ENCODE results near the gene TEKT5. TPM values are rescaled to one million over a fixed set of nuclear protein-coding genes. Genes with fewer than 3 reads are reported as not detected.

Gene TEKT5
- total RNA-seq, 1 experiment from 2014 or later: not detected

DNA sequence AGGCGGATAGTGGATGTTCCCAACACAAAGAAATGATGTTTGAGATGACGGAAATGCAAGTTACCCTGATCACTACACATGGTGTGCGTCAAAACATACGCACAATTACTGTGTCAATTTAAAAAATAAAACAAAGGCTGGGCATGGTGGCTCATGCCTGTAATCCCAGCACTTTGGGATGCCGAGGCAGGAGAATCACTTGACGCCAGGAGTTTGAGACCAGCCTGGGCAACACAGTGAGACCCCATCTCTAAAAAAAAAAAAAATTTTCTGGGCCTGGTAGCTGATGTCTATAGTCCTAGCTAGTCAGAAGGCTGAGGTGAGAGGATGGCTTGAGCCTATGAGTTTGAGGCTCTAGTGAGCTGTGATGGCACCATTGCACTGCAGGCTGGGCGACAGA is 51.8 kb downstream of the TEKT5 start:
- CTCF ChIA-PET: no interaction called here
- no peak overlapping the region for H3K4me3 ChIP-seq (ENCODE audit: low read depth in 2 of 2, low read length in 2 of 2)
- in situ Hi-C loops (cut with HindIII; ENCODE audit: low pct_unique_long_range_greater_than_20kb, low sequenced_read_pairs): no loop called here
- H3K9me3 ChIP-seq (ENCODE audit: control insufficient read depth, insufficient read depth, low read depth, low read length): no peaks in the 10 kb centered on the region
- DNase-seq (ENCODE audit: low read depth, low spot score) (no peak), ATAC-seq (no peak)
- POLR2A ChIA-PET: interaction anchor here (0.6 kb wide), 1 partner anchor 9 kb away, joined by 3 read pairs; no protein-coding TSS in a partner anchor
- no peak for TF ChIP-seq SIN3A (IDR thresholded peaks at IDR 0.05; ENCODE audit: borderline replicate concordance, insufficient read depth, low read depth, low read length)
- TF ChIP-seq POLR2AphosphoS5 (IDR thresholded peaks at IDR 0.05; ENCODE audit: low read depth, low read length): no peak
- no peaks in the 10 kb centered on the region for H3K4me1 ChIP-seq (ENCODE audit: control insufficient read depth, insufficient read depth, low read length)
- no peaks in the 10 kb centered on the region for H3K27me3 ChIP-seq (ENCODE audit: control insufficient read depth, insufficient read depth, low read length)
- no peak overlapping the region for H3K27ac ChIP-seq (ENCODE audit: low read length)
- no peaks in the 10 kb centered on the region for H3K36me3 ChIP-seq (ENCODE audit: control insufficient read depth, insufficient read depth, low read length)
- intact Hi-C loops (cut with micrococcal nuclease; ENCODE audit: unreplicated experiment): no loop called here
- BruUV-seq (replicated peaks): no TSS peak

- H3K27ac ChIP-seq (ENCODE audit: low read length): no peak overlapping the region
- no peaks in the 10 kb centered on the region for H3K4me1 ChIP-seq (ENCODE audit: control insufficient read depth, insufficient read depth, low read length)
- intact Hi-C loops (cut with micrococcal nuclease; ENCODE audit: unreplicated experiment): no loop called here
- ChIA-PET POLR2A (no interaction called here), CTCF (no interaction called here)
- TF ChIP-seq SIN3A (IDR thresholded peaks at IDR 0.05; ENCODE audit: borderline replicate concordance, insufficient read depth, low read depth, low read length): no peak
- TF ChIP-seq, protein P1, sequence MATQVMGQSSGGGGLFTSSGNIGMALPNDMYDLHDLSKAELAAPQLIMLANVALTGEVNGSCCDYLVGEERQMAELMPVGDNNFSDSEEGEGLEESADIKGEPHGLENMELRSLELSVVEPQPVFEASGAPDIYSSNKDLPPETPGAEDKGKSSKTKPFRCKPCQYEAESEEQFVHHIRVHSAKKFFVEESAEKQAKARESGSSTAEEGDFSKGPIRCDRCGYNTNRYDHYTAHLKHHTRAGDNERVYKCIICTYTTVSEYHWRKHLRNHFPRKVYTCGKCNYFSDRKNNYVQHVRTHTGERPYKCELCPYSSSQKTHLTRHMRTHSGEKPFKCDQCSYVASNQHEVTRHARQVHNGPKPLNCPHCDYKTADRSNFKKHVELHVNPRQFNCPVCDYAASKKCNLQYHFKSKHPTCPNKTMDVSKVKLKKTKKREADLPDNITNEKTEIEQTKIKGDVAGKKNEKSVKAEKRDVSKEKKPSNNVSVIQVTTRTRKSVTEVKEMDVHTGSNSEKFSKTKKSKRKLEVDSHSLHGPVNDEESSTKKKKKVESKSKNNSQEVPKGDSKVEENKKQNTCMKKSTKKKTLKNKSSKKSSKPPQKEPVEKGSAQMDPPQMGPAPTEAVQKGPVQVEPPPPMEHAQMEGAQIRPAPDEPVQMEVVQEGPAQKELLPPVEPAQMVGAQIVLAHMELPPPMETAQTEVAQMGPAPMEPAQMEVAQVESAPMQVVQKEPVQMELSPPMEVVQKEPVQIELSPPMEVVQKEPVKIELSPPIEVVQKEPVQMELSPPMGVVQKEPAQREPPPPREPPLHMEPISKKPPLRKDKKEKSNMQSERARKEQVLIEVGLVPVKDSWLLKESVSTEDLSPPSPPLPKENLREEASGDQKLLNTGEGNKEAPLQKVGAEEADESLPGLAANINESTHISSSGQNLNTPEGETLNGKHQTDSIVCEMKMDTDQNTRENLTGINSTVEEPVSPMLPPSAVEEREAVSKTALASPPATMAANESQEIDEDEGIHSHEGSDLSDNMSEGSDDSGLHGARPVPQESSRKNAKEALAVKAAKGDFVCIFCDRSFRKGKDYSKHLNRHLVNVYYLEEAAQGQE (IDR thresholded peaks at IDR 0.05; ENCODE audit: insufficient read depth in 1 of 2, low read depth in 2 of 2, low read length in 1 of 2): no peak
- no peak for TF ChIP-seq TCF7L2 (IDR thresholded peaks at IDR 0.05; ENCODE audit: low read depth, low read length)
- TF ChIP-seq, protein P2, sequence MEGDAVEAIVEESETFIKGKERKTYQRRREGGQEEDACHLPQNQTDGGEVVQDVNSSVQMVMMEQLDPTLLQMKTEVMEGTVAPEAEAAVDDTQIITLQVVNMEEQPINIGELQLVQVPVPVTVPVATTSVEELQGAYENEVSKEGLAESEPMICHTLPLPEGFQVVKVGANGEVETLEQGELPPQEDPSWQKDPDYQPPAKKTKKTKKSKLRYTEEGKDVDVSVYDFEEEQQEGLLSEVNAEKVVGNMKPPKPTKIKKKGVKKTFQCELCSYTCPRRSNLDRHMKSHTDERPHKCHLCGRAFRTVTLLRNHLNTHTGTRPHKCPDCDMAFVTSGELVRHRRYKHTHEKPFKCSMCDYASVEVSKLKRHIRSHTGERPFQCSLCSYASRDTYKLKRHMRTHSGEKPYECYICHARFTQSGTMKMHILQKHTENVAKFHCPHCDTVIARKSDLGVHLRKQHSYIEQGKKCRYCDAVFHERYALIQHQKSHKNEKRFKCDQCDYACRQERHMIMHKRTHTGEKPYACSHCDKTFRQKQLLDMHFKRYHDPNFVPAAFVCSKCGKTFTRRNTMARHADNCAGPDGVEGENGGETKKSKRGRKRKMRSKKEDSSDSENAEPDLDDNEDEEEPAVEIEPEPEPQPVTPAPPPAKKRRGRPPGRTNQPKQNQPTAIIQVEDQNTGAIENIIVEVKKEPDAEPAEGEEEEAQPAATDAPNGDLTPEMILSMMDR (IDR thresholded peaks at IDR 0.05): no peak
- TF ChIP-seq POLR2AphosphoS5 (IDR thresholded peaks at IDR 0.05; ENCODE audit: low read depth, low read length): no peak
- no peaks in the 10 kb centered on the region for H3K27me3 ChIP-seq (ENCODE audit: control insufficient read depth, insufficient read depth, low read length)
- no TSS peak for BruUV-seq (replicated peaks)
- ATAC-seq: no peak
- H3K9me3 ChIP-seq (ENCODE audit: control insufficient read depth, insufficient read depth, low read depth, low read length): no peaks in the 10 kb centered on the region
- DNase-seq (ENCODE audit: low read depth, low spot score): no peak
- H3K4me3 ChIP-seq (ENCODE audit: low read depth in 2 of 2, low read length in 2 of 2): no peak overlapping the region
- no peaks in the 10 kb centered on the region for H3K36me3 ChIP-seq (ENCODE audit: control insufficient read depth, insufficient read depth, low read length)
- in situ Hi-C loops (cut with HindIII; ENCODE audit: low pct_unique_long_range_greater_than_20kb, low sequenced_read_pairs): no loop called here
Measured at GRCh38 chr16:10641953-10642949, 52.5 kb downstream of the TEKT5 start.

DNA sequence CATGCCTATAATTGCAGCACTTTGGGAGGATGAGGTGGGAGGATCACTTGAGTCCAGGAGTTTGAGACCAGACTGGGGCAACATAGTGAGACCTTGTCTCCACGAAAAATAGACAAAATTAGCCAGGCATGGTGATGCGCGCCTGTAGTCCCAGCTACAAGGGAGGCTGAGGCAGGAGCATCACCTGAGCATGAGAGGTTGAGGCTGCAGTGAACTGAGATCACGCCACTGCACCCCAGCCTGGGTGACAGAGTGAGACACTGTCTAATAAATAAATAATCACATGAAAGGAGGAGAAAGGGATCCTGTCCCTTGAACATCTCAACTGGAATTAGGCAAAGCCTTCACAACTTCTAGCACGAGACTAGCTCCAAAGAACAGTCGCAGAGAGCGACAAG is 53.2 kb downstream of the TEKT5 start:
- POLR2A ChIA-PET: no interaction called here
- TF ChIP-seq, protein P2 (IDR thresholded peaks at IDR 0.05): no peak
- TF ChIP-seq, protein P1 (IDR thresholded peaks at IDR 0.05; ENCODE audit: insufficient read depth in 1 of 2, low read depth in 2 of 2, low read length in 1 of 2): no peak
- TF ChIP-seq TCF7L2 (IDR thresholded peaks at IDR 0.05; ENCODE audit: low read depth, low read length): no peak
- TF ChIP-seq SIN3A (IDR thresholded peaks at IDR 0.05; ENCODE audit: borderline replicate concordance, insufficient read depth, low read depth, low read length): no peak
- no peak for TF ChIP-seq POLR2AphosphoS5 (IDR thresholded peaks at IDR 0.05; ENCODE audit: low read depth, low read length)
- ATAC-seq (no peak), DNase-seq (ENCODE audit: low read depth, low spot score) (no peak)
- BruUV-seq (replicated peaks): no TSS peak
- CTCF ChIA-PET: no interaction called here
- H3K4me3 ChIP-seq (ENCODE audit: low read depth in 2 of 2, low read length in 2 of 2): no peak overlapping the region
- in situ Hi-C loops (cut with HindIII; ENCODE audit: low pct_unique_long_range_greater_than_20kb, low sequenced_read_pairs): no loop called here
- no peaks in the 10 kb centered on the region for H3K36me3 ChIP-seq (ENCODE audit: control insufficient read depth, insufficient read depth, low read length)
- intact Hi-C loops (cut with micrococcal nuclease; ENCODE audit: unreplicated experiment): no loop called here
- H3K4me1 ChIP-seq (ENCODE audit: control insufficient read depth, insufficient read depth, low read length): no peaks in the 10 kb centered on the region
- no peaks in the 10 kb centered on the region for H3K9me3 ChIP-seq (ENCODE audit: control insufficient read depth, insufficient read depth, low read depth, low read length)
- H3K27ac ChIP-seq (ENCODE audit: low read length): no peak overlapping the region
- H3K27me3 ChIP-seq (ENCODE audit: control insufficient read depth, insufficient read depth, low read length): no peaks in the 10 kb centered on the region
